Fibroblast of mammary gland (primary cell): Measurements from ENCODE around the gene TMPRSS12.

Experiments
- DNase-seq: peaks from one replicate; pipeline ENCODE4 v3.0.0-alpha.2; 2010; ENCODE audit warnings: low read depth
- H3K4me3 ChIP-seq: 2 replicates; pipeline ENCODE4 v1.5.1; 2011; ENCODE audit warnings: low read depth, mild to moderate bottlenecking, low read length, moderate library complexity; ENCODE audit not compliant: control insufficient read depth
- TF ChIP-seq, protein P1 (sequence below): conservative IDR thresholded peaks from 2 replicates; pipeline ENCODE4 v1.5.1; 2011; ENCODE audit warnings: low read depth, low read length, inconsistent platforms; ENCODE audit not compliant: control insufficient read depth, insufficient read depth

Gene TMPRSS12

DNA sequence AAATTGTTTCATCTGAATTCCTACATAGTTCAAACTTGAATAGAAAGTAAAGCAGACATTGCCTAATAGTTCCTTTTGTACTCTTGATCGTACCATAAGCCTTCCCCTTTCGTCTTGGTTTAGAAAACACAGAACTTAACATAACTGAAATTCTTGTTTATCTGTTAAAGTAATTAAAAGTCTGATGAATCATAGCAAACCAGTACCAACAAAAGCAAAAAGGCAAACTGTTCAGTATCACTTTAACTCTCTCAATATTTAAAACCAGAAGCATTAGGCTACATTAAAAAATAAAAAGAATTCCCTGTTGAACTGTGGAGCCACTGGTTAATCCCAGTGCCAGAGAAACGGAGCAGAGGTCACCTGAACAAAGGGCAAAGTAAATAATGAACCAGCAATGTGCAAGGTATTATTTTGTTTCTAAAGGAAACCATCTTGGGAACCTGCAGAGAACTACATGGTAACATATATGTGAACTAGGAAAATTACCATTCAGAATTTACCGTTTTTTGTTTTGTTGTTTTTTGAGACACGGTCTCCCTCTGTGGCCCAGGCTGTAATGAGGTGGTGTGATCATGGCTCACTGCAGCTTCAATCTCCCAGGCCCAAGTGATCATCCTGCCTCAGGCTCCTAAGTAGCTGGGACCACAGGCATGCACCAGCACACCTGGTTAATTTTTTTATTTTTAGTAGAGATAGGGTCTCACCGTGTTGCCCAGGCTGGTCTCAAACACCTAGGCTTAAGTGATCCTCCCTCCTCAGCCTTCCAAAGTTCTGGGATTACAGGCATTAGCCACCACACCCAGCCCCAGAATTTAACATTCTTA lies 92.5 kb downstream of the TMPRSS12 start:
- no peak overlapping the region for H3K4me3 ChIP-seq
- peak; percentile 60 for DNase-seq
- TF ChIP-seq, protein P1, sequence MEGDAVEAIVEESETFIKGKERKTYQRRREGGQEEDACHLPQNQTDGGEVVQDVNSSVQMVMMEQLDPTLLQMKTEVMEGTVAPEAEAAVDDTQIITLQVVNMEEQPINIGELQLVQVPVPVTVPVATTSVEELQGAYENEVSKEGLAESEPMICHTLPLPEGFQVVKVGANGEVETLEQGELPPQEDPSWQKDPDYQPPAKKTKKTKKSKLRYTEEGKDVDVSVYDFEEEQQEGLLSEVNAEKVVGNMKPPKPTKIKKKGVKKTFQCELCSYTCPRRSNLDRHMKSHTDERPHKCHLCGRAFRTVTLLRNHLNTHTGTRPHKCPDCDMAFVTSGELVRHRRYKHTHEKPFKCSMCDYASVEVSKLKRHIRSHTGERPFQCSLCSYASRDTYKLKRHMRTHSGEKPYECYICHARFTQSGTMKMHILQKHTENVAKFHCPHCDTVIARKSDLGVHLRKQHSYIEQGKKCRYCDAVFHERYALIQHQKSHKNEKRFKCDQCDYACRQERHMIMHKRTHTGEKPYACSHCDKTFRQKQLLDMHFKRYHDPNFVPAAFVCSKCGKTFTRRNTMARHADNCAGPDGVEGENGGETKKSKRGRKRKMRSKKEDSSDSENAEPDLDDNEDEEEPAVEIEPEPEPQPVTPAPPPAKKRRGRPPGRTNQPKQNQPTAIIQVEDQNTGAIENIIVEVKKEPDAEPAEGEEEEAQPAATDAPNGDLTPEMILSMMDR = no peak

DNA sequence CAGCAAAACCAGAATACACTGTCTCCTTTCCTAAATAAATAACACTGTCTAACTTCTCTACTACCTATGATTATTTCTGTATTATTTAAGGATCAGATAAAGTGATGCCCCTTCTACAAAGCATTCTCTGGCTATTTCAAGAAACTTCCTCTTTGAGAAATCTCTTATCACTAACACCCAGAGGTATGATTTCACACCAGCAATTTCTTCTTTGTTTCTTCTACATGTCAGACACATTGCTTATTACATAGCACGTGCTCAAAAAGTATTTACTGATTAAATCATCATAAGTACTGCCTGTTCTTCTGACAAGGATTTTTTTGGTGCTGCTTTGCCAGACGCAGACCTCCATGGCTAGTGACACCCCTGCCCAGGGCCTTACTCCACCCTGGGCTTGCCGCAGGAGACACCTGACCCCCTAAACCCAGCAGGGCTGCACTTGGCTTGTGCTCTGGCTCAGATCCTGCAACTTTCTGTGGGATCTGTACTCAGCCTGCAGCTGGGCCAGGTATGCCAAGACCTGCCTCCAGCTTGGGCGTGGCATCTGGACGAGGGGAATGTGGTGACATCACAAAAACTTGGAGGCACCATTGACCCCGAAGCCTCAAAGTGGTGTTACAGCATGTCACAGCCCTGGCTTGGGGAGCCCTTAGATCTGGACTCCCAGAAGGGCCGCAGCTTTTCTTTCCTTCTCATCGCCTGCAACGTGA lies 94.2 kb downstream of the TMPRSS12 start:
- H3K4me3 ChIP-seq = no peak overlapping the region
- TF ChIP-seq, protein P1 = no peak
- no peak for DNase-seq
